GM18508 (cell line): ENCODE data around the gene PKHD1.
A peak's percentile ranks its signal among the peaks of the same experiment; 100 is the strongest.
"Not testable (repeated sequence)": the region's sequence is repeated elsewhere in the genome, so short reads cannot be mapped to it uniquely, and the experiment has no call there.

Experiments used
- ATAC-seq: cut with Tn5 transposase; IDR thresholded peaks from one replicate; pipeline ENCODE4 v1.9.1; 2021; ENCODE audit warnings: moderate number of reproducible peaks; ENCODE audit not compliant: insufficient read depth, unreplicated experiment

Gene PKHD1

DNA sequence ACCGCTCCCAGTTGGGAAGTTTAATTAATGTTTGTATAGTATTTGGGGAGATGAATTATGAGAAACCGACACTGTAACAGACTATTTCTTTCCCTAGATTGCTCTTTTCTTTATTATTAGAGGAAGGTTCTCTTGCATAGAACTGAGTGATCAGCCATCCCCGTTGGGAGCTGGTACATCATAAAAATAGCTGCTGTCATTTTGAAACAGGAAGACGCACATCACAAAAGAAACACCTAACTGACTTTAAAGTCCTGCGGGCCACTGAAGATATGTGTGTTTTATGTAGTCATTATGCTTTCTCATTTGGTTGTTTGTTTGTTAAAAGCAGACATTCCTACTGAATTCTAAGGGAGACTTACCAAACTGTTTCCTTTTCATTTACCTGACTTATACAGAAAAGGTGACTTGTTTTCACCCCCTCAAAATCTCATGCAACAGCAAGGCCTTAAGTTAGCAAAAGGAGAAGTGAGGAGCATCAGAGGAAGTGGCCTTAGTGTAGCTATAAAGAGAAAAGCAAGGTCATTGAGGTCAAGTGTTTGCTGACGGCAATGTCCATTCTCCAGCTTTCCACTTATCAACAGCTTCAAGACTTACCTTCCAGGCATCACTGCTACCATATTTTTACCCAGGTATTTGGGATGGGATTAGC is 91.0 kb downstream of the PKHD1 start:
- ATAC-seq, result peak; percentile 95

DNA sequence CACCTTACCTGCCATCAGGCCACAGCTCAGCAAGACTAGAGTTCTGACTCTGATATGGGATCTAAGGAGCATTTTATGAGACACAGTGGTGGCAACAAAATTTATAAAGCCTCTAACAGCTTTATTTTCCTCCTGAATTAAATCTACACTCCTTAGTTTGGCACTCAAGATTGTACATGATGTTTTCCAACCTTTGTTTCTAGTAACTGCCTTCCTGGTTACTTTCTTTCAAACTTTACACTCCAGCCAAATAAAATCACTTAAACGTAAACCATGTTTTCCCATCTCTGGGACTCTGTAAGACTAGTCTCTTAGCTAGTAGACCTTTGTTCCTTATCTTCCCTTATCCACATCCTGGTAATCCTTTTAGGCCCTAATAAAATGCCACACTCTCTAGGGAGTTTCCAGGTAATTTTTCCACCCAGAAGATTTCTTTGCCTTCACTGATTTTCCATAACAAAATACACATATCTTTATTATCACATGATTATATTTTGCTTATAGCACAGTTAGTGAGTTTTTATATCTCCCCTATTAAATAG is 92.1 kb downstream of the PKHD1 start:
- no peak for ATAC-seq

GRCh38 chr6:51992876-51993275 is 94.5 kb downstream of the PKHD1 start:
- no peak for ATAC-seq

DNA sequence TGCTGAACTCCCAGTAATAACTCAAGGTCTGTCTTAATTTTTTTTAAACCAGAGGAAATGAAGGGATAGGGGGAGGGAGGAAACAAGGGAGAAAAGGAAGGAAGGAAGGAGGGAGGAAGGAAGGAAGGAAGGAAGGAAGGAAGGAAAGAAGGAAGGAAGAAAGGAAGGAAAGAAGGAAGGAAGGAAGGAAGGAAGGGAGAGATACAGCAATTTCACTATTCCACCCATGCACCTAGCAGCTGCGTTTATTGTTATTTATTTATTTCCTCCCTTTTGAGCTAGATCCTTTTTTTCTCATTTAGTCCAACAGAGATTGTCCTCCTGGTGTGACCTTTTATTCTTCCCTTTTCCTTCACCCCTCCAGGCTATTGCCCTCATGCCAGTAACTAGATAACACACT is 97.6 kb downstream of the PKHD1 start:
- ATAC-seq, result no peak

DNA sequence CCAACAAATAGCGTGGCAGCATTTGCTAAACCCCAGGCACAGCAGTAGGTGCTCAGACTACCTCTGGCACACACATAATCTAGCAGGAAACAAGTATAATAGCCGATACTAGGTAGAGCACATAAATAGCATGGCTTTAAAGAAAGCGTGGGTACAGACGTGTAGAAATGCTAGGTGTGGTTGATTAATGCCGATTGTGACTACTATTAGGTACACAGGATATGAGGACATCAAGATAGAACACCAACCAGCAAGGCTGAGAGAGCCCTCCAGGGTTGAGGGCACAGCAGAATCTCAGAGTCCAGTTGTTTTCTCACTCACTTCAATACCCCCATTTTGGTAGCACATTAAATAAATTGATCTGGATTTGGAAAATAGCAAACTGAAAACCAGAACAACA is 100.5 kb downstream of the PKHD1 start:
- ATAC-seq, result no peak

- ATAC-seq, result no peak
Measured at GRCh38 chr6:51983564-51983963, 103.8 kb downstream of the PKHD1 start.

GRCh38 chr6:51982695-51983094 is 104.7 kb downstream of the PKHD1 start:
- not testable (repeated sequence) for ATAC-seq

GRCh38 chr6:51976374-51976773 is 111.0 kb downstream of the PKHD1 start:
- no peak for ATAC-seq

- no peak for ATAC-seq
Measured at GRCh38 chr6:51972659-51973058, 114.8 kb downstream of the PKHD1 start.

GRCh38 chr6:51968265-51968664 is 119.1 kb downstream of the PKHD1 start:
- no peak for ATAC-seq

- no peak for ATAC-seq
Measured at GRCh38 chr6:51965222-51965801, 122.1 kb downstream of the PKHD1 start.

GRCh38 chr6:51963980-51964379 is 123.4 kb downstream of the PKHD1 start:
- no peak for ATAC-seq

DNA sequence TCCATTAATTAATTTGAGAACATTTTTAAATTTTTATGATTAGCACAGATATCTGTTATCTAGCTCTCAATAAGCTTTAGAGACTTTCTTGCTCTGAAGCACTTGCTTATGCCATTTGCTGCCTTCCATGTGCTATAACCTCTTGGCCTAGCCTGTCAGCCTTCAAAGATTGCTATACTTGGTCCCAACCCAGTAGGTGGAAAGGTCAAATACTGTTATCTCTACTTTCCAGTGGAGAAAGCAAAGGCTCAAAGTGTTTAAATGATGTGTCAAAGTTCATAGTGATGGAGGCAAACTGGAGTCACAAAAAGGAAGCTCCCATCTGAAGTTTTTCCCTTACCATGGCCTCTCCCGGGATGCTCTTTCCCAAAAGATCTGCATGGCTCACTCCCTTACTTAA is 125.1 kb downstream of the PKHD1 start:
- no peak for ATAC-seq

DNA sequence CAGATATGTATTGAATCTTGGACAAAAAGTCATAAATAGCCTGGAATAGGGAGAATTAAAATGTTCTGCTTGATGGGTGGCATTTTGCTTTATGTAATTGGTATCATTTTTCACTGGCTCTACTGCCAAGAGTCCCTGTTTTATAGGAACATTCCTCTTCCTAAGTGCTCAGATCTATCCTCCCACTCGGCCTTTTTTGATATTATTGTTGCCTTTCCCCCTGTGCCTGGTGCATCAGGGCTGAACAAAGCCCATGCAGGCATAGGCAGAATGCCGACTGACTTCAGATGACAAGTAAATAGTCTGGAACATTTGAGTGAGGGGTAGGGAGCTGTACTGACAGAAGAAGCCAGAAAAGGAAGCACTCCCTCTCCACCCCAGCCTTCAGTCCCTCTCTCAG is 127.0 kb downstream of the PKHD1 start:
- ATAC-seq, result no peak

- ATAC-seq, result peak; percentile 85
Measured at GRCh38 chr6:51959744-51960383, 127.5 kb downstream of the PKHD1 start.

DNA sequence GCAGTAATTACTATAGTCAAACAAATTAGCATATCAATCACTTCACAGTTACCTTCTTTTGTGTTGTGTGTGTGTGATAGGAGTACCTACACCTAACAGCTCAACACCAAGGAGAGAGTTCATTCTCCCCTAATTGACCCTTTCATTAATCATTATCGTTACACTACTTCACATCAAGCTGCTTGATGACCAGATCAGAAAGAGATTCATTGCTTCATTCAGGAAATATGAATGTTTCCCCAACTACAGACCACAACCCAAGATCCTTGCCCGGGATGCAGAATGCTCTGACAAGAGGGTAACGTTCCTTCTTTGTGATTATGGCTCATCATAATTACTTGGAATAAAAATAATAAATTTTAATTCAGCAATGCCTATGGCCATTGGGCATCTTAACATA is 132.7 kb downstream of the PKHD1 start:
- no peak for ATAC-seq

DNA sequence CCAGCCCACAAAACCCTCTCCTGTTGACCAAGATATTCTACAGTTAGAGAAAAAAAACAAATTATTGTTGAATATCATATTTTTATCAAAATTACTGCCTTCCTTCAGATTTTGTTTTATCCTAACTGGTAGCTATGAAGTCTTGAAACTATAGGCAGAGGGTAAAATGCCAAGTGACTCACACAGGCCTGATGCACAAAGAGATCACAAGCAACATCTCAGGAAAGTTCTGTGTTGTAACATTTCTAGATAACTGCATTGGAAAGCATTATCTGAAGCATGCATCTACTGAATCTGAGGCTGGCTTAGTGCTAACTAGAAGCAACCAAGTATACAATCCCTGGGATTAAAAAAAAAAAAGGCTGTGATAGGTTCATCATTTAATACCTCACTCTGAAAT is 134.2 kb downstream of the PKHD1 start:
- no peak for ATAC-seq

- ATAC-seq, result no peak
Measured at GRCh38 chr6:51951924-51952323, 135.5 kb downstream of the PKHD1 start.

DNA sequence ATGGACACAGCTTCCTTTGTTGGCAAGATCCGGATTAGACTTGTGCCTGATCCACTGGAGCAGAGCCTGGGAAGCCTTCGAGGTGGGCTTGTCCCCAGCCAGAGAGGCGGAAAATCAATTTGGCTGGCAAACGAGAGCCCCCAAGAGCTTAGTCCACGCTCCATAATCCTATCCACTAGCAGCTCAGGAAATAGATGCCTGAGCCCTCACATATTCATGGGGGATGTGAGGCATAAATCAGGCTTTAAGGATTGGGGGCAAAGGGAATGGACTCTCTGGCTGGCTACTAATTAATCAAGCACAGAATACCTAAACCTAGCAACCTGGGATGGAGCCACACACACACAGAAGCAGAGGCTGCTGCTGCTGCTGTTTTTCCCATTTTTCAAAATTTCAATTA is 137.9 kb downstream of the PKHD1 start:
- no peak for ATAC-seq

DNA sequence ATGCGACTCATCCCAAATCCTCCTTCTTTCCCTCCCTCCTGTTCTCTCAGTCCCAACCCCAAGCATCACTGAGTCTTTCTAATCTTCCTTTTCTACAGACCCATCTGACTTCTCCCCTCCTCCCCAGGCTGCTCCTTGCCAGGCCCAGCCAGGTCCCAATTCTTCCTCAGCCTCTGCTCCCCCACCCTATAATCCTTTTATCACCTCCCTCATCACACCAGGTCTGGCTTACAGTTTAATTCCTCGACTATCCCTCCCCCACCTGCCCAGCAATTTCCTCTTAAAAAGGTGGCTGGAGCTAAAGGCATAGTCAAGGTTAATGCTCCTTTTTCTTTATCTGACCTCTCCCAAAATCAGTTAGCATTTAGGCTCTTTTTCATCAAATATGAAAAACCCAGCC is 147.7 kb downstream of the PKHD1 start:
- ATAC-seq, result not testable (repeated sequence)

- no peak for ATAC-seq
Measured at GRCh38 chr6:51936531-51937290, 150.7 kb downstream of the PKHD1 start.
